GM23338 (cell line): ENCODE measurements around the gene C11orf21. TPM values are rescaled to one million over a fixed set of nuclear protein-coding genes. Genes with fewer than 3 reads are reported as not detected.

Experiments
- ATAC-seq: fragments of 200-7000 bp; cut with Tn5 transposase; 3 replicates; pipeline ENCODE4 v1.9.1; 2020
- DNase-seq: peaks from one replicate; pipeline ENCODE4 v3.0.0-alpha.2; 2015; ENCODE audit warnings: low spot score
- H2AFZ ChIP-seq: fragments of 200-600 bp; sonication (generic); 2 replicates; pipeline ENCODE4 v1.8.0; 2016; ENCODE audit warnings: antibody characterized with exemption, mild to moderate bottlenecking, moderate library complexity
- H3F3A ChIP-seq: fragments of 200-600 bp; sonication (generic); replicated peaks from 2 replicates; pipeline ENCODE4 v1.8.0; 2017; ENCODE audit warnings: antibody characterized with exemption, mixed run types, low read depth
- H3K27ac ChIP-seq: fragments of 200-600 bp; sonication (generic); 2 replicates; pipeline ENCODE4 v1.6.1; 2016; ENCODE audit warnings: low read depth
- H3K27me3 ChIP-seq: fragments of 200-600 bp; sonication (generic); 2 replicates; pipeline ENCODE4 v1.8.0; 2016; ENCODE audit warnings: mild to moderate bottlenecking, mixed run types, moderate library complexity; ENCODE audit not compliant: insufficient read depth
- H3K36me3 ChIP-seq: fragments of 200-600 bp; sonication (generic); 2 replicates; pipeline ENCODE4 v1.8.0; 2016; ENCODE audit warnings: mild to moderate bottlenecking; ENCODE audit not compliant: insufficient read depth
- H3K4me1 ChIP-seq: fragments of 200-600 bp; sonication (generic); 2 replicates; pipeline ENCODE4 v1.8.0; 2016; ENCODE audit warnings: mild to moderate bottlenecking, moderate library complexity; ENCODE audit not compliant: insufficient read depth
- H3K4me2 ChIP-seq: fragments of 200-600 bp; sonication (generic); 2 replicates; pipeline ENCODE4 v1.7.1; 2017; ENCODE audit warnings: mixed run types
- H3K4me3 ChIP-seq: fragments of 200-600 bp; sonication (generic); 2 replicates; pipeline ENCODE4 v1.6.1; 2016; ENCODE audit warnings: mixed run types
- H3K79me2 ChIP-seq: fragments of 200-600 bp; sonication (generic); replicated peaks from 2 replicates; pipeline ENCODE4 v1.8.0; 2017; ENCODE audit warnings: mild to moderate bottlenecking; ENCODE audit not compliant: insufficient read depth
- H3K9me2 ChIP-seq: fragments of 200-600 bp; sonication (generic); 2 replicates; pipeline ENCODE4 v1.8.0; 2017; ENCODE audit not compliant: insufficient read depth
- H4K20me1 ChIP-seq: fragments of 200-600 bp; sonication (generic); replicated peaks from 2 replicates; pipeline ENCODE4 v1.8.0; 2017; ENCODE audit warnings: mild to moderate bottlenecking; ENCODE audit not compliant: insufficient read depth
- H3K27ac Mint-ChIP-seq: 2 replicates; pipeline ENCODE4 v1.8.0; 2020; ENCODE audit warnings: inconsistent platforms, mild to moderate bottlenecking, moderate library complexity, mixed read lengths
- H3K27me3 Mint-ChIP-seq: 3 replicates; pipeline ENCODE4 v1.8.0; 2022; ENCODE audit warnings: low read depth, mild to moderate bottlenecking, moderate library complexity, mixed read lengths, inconsistent platforms; ENCODE audit not compliant: insufficient read depth, poor library complexity
- H3K36me3 Mint-ChIP-seq: 3 replicates; pipeline ENCODE4 v1.8.0; 2021; ENCODE audit warnings: low read depth, mild to moderate bottlenecking, inconsistent platforms, moderate library complexity, mixed read lengths
- H3K4me1 Mint-ChIP-seq: 3 replicates; pipeline ENCODE4 v1.8.0; 2020; ENCODE audit warnings: mild to moderate bottlenecking, inconsistent platforms, mixed read lengths
- H3K4me3 Mint-ChIP-seq: 3 replicates; pipeline ENCODE4 v1.8.0; 2021; ENCODE audit warnings: moderate library complexity, mild to moderate bottlenecking, inconsistent platforms, mixed read lengths
- H3K9me3 Mint-ChIP-seq: 3 replicates; pipeline ENCODE4 v1.8.0; 2020; ENCODE audit warnings: moderate library complexity, mild to moderate bottlenecking, inconsistent platforms, mixed read lengths
- CREB1 ChIP-seq: fragments of 250-450 bp; sonication (Bioruptor Pico); IDR thresholded peaks from 2 replicates; pipeline ENCODE4 v1.5.0; 2020; ENCODE audit warnings: low read depth, mild to moderate bottlenecking, moderate library complexity
- ETS1 ChIP-seq: IDR thresholded peaks from 2 replicates; pipeline ENCODE4 v1.6.1; 2016; ENCODE audit warnings: antibody characterized with exemption
- EZH2 ChIP-seq: fragments of 200-600 bp; sonication (generic); IDR thresholded peaks from one replicate; pipeline ENCODE4 v1.8.0; 2017; ENCODE audit warnings: antibody characterized with exemption, mild to moderate bottlenecking, low read depth; ENCODE audit not compliant: unreplicated experiment
- EZH2phosphoT487 ChIP-seq: fragments of 200-600 bp; sonication (generic); IDR thresholded peaks from one replicate; pipeline ENCODE4 v1.8.1; 2018; ENCODE audit warnings: antibody characterized with exemption; ENCODE audit not compliant: unreplicated experiment
- JUNB ChIP-seq: IDR thresholded peaks from one replicate; pipeline ENCODE4 v1.6.1; 2016; ENCODE audit warnings: antibody characterized with exemption; ENCODE audit not compliant: unreplicated experiment
- NANOG ChIP-seq: IDR thresholded peaks from 2 replicates; pipeline ENCODE4 v1.6.1; 2016; ENCODE audit warnings: antibody characterized with exemption, borderline replicate concordance
- POLR2AphosphoS5 ChIP-seq: IDR thresholded peaks from 2 replicates; pipeline ENCODE4 v1.6.1; 2016; ENCODE audit warnings: antibody characterized with exemption, low read depth
- STAT1 ChIP-seq: IDR thresholded peaks from one replicate; pipeline ENCODE4 v1.6.1; 2016; ENCODE audit warnings: antibody characterized with exemption; ENCODE audit not compliant: unreplicated experiment
- ZNF114 ChIP-seq: fragments of 250-450 bp; sonication (Bioruptor Pico); IDR thresholded peaks from 2 replicates; pipeline ENCODE4 v1.5.0; 2020; ENCODE audit warnings: mild to moderate bottlenecking, moderate library complexity
- ZNF331 ChIP-seq: fragments of 250-450 bp; sonication (Bioruptor Pico); IDR thresholded peaks from 2 replicates; pipeline ENCODE4 v1.5.0; 2020; ENCODE audit warnings: low read depth, mild to moderate bottlenecking, moderate library complexity
- polyA plus RNA-seq: library from polyadenylated mRNA; unstranded; fragments of >200 nt; fragmentation: Nextera tagmentation; extraction: Ambion mirVana; gene quantifications from 2 replicates; pipeline ENCODE4 v1.2.1, GENCODE V29; 2016
- total RNA-seq: library from RNA; depleted of rRNA; stranded (reverse); fragments of >200 nt; shearing (Covaris generic); gene quantifications from 2 replicates; pipeline ENCODE4 v1.2.3, GENCODE V29; 2014
- TF ChIP-seq, protein P1 (sequence below): IDR thresholded peaks from one replicate; pipeline ENCODE4 v1.6.1; 2018; ENCODE audit warnings: antibody characterized with exemption; ENCODE audit not compliant: unreplicated experiment
- TF ChIP-seq, protein P2 (sequence below), 2 experiments: fragments of 200-600 bp in 1 of 2; sonication (generic) in 1 of 2; conservative IDR thresholded peaks; 2 replicates each; pipeline versions ENCODE4 v1.5.1 to v1.6.1; 2016 to 2017; ENCODE audit warnings: antibody characterized with exemption in 2 of 2, low read depth in 2 of 2, mild to moderate bottlenecking in 2 of 2, moderate library complexity in 1 of 2
- TF ChIP-seq, protein P3 (sequence below): fragments of 250-450 bp; sonication (Bioruptor Pico); IDR thresholded peaks from 2 replicates; pipeline ENCODE4 v1.5.0; 2020; ENCODE audit warnings: mild to moderate bottlenecking, moderate library complexity

C11orf21 gene
- total and polyA plus RNA-seq, 2 experiments from 2014 or later = not detected

GRCh38 chr11:2346586-2347307 lies 45.0 kb upstream of the C11orf21 start:
- Histone ChIP-seq H3K4me1 (no peaks in the 10 kb centered on the region), H3K79me2 (no peaks in the 10 kb centered on the region), H3F3A (no peaks in the 10 kb centered on the region), H2AFZ (no peak overlapping the region), H3K36me3 (peaks cover 3% of the 10 kb centered on the region), H3K4me3 (no peak overlapping the region), H4K20me1 (no peaks in the 10 kb centered on the region), H3K27ac (no peak overlapping the region), H3K27me3 (no peaks in the 10 kb centered on the region), H3K9me2 (0 out of 2 replicates have a peak, but pooled peaks cover 5% of the 10 kb centered on the region), H3K4me2 (no peak overlapping the region)
- TF ChIP-seq NANOG = no peak
- no peak for TF ChIP-seq JUNB
- no peak for TF ChIP-seq POLR2AphosphoS5
- TF ChIP-seq, protein P1, sequence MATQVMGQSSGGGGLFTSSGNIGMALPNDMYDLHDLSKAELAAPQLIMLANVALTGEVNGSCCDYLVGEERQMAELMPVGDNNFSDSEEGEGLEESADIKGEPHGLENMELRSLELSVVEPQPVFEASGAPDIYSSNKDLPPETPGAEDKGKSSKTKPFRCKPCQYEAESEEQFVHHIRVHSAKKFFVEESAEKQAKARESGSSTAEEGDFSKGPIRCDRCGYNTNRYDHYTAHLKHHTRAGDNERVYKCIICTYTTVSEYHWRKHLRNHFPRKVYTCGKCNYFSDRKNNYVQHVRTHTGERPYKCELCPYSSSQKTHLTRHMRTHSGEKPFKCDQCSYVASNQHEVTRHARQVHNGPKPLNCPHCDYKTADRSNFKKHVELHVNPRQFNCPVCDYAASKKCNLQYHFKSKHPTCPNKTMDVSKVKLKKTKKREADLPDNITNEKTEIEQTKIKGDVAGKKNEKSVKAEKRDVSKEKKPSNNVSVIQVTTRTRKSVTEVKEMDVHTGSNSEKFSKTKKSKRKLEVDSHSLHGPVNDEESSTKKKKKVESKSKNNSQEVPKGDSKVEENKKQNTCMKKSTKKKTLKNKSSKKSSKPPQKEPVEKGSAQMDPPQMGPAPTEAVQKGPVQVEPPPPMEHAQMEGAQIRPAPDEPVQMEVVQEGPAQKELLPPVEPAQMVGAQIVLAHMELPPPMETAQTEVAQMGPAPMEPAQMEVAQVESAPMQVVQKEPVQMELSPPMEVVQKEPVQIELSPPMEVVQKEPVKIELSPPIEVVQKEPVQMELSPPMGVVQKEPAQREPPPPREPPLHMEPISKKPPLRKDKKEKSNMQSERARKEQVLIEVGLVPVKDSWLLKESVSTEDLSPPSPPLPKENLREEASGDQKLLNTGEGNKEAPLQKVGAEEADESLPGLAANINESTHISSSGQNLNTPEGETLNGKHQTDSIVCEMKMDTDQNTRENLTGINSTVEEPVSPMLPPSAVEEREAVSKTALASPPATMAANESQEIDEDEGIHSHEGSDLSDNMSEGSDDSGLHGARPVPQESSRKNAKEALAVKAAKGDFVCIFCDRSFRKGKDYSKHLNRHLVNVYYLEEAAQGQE = no peak
- no peak for TF ChIP-seq CREB1 (CRISPR knock-in tag)
- no peak for TF ChIP-seq ETS1
- no peak for TF ChIP-seq ZNF114
- no peak for TF ChIP-seq STAT1
- no peak for TF ChIP-seq ZNF331 (CRISPR knock-in tag)
- TF ChIP-seq EZH2phosphoT487 = no peak
- TF ChIP-seq, protein P2, sequence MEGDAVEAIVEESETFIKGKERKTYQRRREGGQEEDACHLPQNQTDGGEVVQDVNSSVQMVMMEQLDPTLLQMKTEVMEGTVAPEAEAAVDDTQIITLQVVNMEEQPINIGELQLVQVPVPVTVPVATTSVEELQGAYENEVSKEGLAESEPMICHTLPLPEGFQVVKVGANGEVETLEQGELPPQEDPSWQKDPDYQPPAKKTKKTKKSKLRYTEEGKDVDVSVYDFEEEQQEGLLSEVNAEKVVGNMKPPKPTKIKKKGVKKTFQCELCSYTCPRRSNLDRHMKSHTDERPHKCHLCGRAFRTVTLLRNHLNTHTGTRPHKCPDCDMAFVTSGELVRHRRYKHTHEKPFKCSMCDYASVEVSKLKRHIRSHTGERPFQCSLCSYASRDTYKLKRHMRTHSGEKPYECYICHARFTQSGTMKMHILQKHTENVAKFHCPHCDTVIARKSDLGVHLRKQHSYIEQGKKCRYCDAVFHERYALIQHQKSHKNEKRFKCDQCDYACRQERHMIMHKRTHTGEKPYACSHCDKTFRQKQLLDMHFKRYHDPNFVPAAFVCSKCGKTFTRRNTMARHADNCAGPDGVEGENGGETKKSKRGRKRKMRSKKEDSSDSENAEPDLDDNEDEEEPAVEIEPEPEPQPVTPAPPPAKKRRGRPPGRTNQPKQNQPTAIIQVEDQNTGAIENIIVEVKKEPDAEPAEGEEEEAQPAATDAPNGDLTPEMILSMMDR (conservative IDR thresholded peaks at IDR 0.05; ENCODE audit: low read depth in 2 of 2) = no peak
- TF ChIP-seq EZH2 = no peak
- TF ChIP-seq, protein P3, sequence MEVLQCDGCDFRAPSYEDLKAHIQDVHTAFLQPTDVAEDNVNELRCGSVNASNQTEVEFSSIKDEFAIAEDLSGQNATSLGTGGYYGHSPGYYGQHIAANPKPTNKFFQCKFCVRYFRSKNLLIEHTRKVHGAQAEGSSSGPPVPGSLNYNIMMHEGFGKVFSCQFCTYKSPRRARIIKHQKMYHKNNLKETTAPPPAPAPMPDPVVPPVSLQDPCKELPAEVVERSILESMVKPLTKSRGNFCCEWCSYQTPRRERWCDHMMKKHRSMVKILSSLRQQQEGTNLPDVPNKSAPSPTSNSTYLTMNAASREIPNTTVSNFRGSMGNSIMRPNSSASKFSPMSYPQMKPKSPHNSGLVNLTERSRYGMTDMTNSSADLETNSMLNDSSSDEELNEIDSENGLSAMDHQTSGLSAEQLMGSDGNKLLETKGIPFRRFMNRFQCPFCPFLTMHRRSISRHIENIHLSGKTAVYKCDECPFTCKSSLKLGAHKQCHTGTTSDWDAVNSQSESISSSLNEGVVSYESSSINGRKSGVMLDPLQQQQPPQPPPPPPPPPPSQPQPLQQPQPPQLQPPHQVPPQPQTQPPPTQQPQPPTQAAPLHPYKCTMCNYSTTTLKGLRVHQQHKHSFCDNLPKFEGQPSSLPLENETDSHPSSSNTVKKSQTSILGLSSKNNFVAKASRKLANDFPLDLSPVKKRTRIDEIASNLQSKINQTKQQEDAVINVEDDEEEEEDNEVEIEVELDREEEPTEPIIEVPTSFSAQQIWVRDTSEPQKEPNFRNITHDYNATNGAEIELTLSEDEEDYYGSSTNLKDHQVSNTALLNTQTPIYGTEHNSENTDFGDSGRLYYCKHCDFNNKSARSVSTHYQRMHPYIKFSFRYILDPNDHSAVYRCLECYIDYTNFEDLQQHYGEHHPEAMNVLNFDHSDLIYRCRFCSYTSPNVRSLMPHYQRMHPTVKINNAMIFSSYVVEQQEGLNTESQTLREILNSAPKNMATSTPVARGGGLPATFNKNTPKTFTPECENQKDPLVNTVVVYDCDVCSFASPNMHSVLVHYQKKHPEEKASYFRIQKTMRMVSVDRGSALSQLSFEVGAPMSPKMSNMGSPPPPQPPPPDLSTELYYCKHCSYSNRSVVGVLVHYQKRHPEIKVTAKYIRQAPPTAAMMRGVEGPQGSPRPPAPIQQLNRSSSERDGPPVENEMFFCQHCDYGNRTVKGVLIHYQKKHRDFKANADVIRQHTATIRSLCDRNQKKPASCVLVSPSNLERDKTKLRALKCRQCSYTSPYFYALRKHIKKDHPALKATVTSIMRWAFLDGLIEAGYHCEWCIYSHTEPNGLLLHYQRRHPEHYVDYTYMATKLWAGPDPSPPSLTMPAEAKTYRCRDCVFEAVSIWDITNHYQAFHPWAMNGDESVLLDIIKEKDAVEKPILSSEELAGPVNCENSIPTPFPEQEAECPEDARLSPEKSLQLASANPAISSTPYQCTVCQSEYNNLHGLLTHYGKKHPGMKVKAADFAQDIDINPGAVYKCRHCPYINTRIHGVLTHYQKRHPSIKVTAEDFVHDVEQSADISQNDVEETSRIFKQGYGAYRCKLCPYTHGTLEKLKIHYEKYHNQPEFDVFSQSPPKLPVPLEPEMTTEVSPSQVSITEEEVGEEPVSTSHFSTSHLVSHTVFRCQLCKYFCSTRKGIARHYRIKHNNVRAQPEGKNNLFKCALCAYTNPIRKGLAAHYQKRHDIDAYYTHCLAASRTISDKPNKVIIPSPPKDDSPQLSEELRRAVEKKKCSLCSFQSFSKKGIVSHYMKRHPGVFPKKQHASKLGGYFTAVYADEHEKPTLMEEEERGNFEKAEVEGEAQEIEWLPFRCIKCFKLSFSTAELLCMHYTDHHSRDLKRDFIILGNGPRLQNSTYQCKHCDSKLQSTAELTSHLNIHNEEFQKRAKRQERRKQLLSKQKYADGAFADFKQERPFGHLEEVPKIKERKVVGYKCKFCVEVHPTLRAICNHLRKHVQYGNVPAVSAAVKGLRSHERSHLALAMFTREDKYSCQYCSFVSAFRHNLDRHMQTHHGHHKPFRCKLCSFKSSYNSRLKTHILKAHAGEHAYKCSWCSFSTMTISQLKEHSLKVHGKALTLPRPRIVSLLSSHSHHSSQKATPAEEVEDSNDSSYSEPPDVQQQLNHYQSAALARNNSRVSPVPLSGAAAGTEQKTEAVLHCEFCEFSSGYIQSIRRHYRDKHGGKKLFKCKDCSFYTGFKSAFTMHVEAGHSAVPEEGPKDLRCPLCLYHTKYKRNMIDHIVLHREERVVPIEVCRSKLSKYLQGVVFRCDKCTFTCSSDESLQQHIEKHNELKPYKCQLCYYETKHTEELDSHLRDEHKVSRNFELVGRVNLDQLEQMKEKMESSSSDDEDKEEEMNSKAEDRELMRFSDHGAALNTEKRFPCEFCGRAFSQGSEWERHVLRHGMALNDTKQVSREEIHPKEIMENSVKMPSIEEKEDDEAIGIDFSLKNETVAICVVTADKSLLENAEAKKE (CRISPR knock-in tag) = no peak
- ATAC-seq = no peak
- Mint-ChIP-seq H3K9me3 (peaks cover 60% of the 10 kb centered on the region), H3K4me3 (no peak overlapping the region), H3K27me3 (peaks cover 14% of the 10 kb centered on the region), H3K27ac (no peak overlapping the region), H3K36me3 (peaks cover 14% of the 10 kb centered on the region; the same call in 2 of the 3 replicates), H3K4me1 (no peaks in the 10 kb centered on the region)
- DNase-seq = no peak
